GM10248 (cell line): ENCODE measurements around the gene RBBP6.
A peak's percentile ranks its signal among the peaks of the same experiment; 100 is the strongest.

Experiments
- CTCF ChIA-PET: fragments of 300-600 bp; sonication (Branson Sonifier 250); formaldehyde crosslinking; extraction: SDS; loops from one replicate; lab custom pipeline; 2021; ENCODE audit warnings: antibody characterized with exemption; lab: Yijun Ruan, JAX
- POLR2A ChIA-PET: fragments of 350-650 bp; sonication (Branson Sonifier 250); formaldehyde crosslinking; extraction: SDS; loops from one replicate; lab custom pipeline; 2020; ENCODE audit warnings: antibody characterized with exemption; lab: Yijun Ruan, JAX
- DNase-seq: peaks from one replicate; pipeline ENCODE4 v3.0.0; 2012; ENCODE audit errors: extremely low spot score
- CTCF ChIP-seq: IDR thresholded peaks from 2 replicates; pipeline ENCODE4 v1.5.1; 2012; ENCODE audit warnings: mild to moderate bottlenecking, low read depth; ENCODE audit errors: extremely low read depth, missing control alignments, control extremely low read depth

Gene RBBP6

GRCh38 chr16:24511792-24512191, 27.6 kb upstream of the RBBP6 start:
- ChIA-PET POLR2A (no interaction called here), CTCF (interaction anchor here (6.6 kb wide), 1 partner anchor 6 kb away, joined by 60 read pairs; no protein-coding TSS in a partner anchor)
- no peak for DNase-seq
- TF ChIP-seq CTCF, result no peak

- no peak for DNase-seq
- CTCF ChIA-PET, result interaction anchor here (1.0 to 6.6 kb wide), 5 partner anchors 8 to 443 kb away, joined by 3 to 60 read pairs (median 3); no protein-coding TSS in a partner anchor
- no peak for TF ChIP-seq CTCF
- POLR2A ChIA-PET, result no interaction called here
Measured at GRCh38 chr16:24514096-24514495, 25.3 kb upstream of the RBBP6 start.

GRCh38 chr16:24515186-24515585, 24.2 kb upstream of the RBBP6 start:
- no peak for TF ChIP-seq CTCF
- DNase-seq, result no peak
- ChIA-PET CTCF (interaction anchor here (0.8 to 6.6 kb wide), 6 partner anchors 8 to 787 kb away, joined by 3 to 60 read pairs (median 3); partner anchors contain the start of gene RBBP6), POLR2A (no interaction called here)

GRCh38 chr16:24516900-24517669, 22.3 kb upstream of the RBBP6 start:
- CTCF ChIA-PET, result interaction anchor here (0.6 to 6.6 kb wide), 20 partner anchors 8 to 708 kb away, joined by 3 to 60 read pairs (median 4); no protein-coding TSS in a partner anchor

GRCh38 chr16:24518498-24518897, 20.9 kb upstream of the RBBP6 start:
- POLR2A ChIA-PET, result no interaction called here
- no peak for TF ChIP-seq CTCF
- DNase-seq, result no peak
- CTCF ChIA-PET, result interaction anchor here (6.6 kb wide), 1 partner anchor 12 kb away, joined by 60 read pairs; no protein-coding TSS in a partner anchor

More at GRCh38 chr16:24516900-24517669, 22.3 kb upstream of the RBBP6 start:
- POLR2A ChIA-PET, result interaction anchor here (0.6 kb wide), 1 partner anchor 704 kb away, joined by 3 read pairs; no protein-coding TSS in a partner anchor
- peak; percentile 82 for TF ChIP-seq CTCF
- DNase-seq, result peak; percentile 69

GRCh38 chr16:24520983-24521382, 18.4 kb upstream of the RBBP6 start:
- CTCF ChIA-PET, result interaction anchor here (1.1 to 1.4 kb wide), 2 partner anchors 15 to 17 kb away, joined by 3 to 4 read pairs; no protein-coding TSS in a partner anchor
- TF ChIP-seq CTCF, result no peak
- POLR2A ChIA-PET, result no interaction called here
- DNase-seq, result no peak
